GM21526 (cell line): ENCODE measurements around the gene RGL4.
A peak's percentile ranks its signal among the peaks of the same experiment; 100 is the strongest.

ENCODE experiments used
- ATAC-seq: cut with Tn5 transposase; IDR thresholded peaks from one replicate; pipeline ENCODE4 v1.9.1; 2021; ENCODE audit warnings: moderate library complexity; ENCODE audit not compliant: unreplicated experiment, low FRiP score

RGL4 gene

DNA sequence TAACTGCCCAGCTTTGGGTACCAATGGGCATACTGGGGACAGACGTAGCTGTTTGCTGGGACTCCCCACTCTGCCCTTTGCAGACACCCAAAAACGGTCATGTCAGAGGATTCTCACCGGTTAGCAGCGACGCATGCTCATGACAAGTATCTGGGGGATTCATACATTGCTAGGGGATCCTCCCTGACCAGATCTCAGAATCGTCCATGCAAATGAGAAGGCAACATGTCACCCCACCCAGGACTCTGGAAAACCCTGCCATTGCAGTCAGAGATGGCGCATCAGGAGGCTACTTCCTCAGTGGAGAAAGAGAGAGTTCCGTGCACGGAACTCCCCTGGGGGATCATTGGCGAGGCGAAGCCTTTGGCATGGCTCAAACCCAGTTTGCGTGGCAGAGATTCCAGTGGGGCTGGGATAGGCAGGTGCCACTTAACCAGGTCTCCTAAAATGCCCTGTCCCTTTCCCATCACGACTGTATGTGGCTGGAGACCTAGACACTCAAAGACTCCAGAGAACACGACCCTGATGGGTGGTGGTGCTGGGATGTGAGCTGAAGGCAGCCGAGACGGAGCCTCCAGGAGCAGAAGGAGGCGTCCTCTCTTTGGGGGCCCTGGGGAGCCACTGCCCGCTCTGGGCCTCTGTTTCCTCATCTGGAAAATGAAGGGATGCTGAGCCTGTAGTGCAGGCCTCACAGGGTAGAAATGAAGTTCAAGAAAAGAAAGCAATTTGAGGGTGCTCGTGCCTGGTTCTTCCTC, 4.9 kb downstream of the RGL4 start:
- ATAC-seq, result no peak

- ATAC-seq, result peak; percentile 73
These were observed 5.6 kb downstream of the RGL4 start for GRCh38 chr22:23696326-23696851.

DNA sequence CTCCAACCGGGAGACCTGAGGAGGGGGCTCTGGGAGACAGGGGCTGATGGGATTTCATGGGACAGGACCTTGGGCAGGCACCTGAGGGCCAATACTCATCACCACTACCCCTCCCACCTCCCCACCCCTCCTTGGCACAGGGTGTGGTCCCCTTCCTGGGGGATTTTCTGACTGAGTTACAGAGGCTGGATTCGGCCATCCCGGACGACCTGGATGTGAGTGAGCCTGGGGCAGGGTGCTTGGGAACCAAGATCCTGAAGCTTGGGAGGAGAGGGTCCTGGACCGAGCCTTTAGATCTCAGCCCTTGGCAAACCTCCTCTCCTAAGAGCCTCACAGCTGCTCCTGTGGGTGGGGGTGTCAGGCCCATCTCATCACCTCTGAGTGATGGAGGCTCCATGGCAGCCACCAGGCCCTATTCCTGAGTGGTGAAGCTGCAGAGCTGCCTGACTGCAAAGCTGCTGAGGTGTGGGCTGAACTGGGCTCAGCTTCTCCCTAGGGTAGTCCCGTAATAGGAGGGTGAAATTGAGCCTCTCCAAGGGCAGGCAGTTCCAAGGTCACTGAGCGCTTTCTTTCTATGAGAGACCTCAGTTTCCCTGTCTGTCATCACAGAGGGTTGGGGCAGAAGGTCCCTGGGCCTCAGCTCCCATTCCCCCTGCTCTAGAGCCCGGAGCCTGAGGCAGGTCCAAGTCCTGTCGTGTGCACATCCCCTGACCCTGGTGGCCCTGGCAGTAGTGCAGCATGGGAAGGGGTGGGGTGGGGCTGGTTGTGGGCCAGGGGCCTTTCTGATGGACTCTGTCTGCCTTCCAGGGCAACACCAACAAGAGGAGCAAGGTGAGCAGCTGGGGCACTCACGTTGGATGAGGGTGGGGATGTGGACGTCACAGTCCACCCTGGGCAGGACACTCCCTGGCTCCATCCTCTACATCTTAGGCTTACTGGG, 6.5 kb downstream of the RGL4 start:
- no peak for ATAC-seq

DNA sequence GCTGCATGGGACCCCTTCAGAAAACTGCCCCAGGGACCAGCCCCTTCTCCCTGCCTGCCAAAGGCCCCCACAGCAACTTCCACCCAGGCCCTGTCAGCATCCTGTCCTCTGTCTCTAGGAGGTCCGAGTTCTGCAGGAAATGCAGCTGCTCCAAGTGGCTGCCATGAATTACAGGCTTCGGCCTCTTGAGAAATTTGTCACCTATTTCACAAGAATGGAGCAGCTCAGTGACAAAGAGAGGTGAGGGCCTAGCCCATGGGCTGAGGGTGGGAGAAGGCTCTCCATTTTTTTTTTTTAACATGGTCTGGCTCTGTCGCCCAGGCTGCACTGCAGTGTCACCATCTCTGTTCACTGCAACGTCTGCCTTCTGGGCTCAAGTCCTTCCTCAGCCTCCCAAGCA, 7.3 kb downstream of the RGL4 start:
- ATAC-seq, result no peak

DNA sequence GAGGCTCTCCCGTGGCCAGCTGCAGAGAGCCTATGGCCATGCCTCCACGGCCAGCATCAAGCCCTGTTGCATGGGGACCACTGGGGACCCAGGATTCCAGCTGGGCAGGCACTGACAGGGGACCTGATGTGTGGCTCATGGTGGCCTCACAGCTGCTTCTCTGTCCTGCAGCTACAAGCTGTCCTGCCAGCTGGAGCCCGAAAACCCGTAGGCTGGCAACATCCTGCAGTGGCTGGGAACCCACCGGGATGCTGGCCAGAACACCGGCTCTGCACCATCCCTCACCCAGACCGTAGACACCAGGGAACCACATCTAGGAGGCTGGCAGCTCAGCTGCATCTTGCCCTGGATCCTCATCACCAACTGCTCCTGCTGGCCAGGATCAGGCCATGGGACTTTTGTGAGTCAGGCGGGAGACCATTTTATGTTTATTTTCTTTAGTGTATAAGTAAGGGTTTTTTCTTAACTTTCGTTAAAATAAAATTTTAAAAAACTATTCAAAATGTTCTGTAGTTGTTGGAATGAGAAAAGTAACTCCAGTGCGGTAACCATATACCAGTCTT, 7.9 kb downstream of the RGL4 start:
- no peak for ATAC-seq

DNA sequence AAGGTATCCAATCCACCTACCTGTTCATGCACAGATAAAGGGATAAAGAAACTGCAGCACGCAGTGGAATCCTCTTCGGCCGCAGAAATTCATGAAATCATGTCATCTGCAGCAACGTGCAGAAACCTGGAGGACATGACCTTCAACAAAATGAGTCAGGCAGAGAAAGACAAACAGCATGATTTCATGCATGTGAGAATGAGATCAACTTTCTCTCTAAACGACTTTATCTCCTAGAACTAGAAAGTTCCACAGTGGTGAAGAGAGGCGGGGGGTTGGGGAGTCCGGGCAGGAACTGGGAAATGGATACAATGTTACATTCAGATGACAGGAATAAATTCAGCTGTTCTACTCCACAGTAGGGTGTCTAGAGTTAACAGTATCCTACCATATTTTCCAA, 9.9 kb downstream of the RGL4 start:
- ATAC-seq, result no peak

DNA sequence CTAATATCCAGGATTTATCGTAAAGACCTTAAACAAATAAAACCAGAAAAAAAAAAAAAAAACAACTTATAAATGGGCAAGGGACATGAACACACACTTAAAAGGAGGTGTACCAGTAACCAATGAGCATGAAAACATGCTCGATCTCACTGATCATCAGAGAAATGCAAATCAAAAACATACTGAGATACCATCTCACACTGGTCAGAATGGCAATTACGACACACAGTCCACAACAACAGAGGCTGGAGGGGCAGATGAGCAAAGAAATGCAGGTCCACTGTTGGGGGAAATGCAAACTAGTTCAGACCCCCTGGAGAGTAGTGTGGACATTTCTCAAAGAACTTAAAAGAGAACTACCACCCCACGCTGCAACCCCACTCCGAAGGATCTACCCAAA, 13.2 kb downstream of the RGL4 start:
- ATAC-seq, result no peak

GRCh38 chr22:23704829-23705228, 14.0 kb downstream of the RGL4 start:
- ATAC-seq, result no peak

DNA sequence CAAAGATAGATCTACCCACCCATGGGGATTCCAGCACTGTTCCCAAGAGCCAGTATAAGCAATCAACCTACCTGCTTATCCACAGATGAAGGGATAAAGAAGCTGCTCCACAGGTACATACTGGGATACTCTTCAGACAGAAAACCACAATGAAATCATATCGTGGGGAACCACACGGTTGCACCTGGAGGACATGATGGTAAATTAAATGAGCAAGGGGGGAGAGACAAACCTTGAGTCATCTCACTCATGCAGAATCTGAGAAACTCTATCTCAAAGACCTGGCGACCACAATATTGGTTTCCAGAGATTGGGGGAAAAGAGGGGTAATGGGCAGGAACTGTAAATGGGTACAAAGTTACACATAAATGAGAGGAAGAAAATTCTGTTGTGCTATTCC, 14.5 kb downstream of the RGL4 start:
- no peak for ATAC-seq

DNA sequence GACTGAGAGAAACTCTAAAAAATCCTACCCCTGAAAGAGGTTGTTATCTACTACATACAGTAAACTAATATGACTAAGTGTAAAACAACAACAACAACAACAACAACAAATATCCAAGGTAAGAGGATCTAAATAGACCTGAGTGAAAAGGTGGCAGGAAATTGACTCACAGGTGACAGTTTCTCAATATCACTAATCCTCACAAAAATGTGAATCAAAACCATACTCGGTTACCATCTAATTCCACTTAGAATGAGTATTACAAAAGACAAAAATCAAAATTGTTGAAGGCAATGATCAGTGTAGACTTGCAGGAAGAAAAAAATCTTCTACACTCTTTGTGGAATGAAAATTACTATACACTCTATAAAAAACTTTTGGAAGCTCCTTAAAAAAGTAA, 17.5 kb downstream of the RGL4 start:
- ATAC-seq, result no peak

- no peak for ATAC-seq
These were observed 18.3 kb downstream of the RGL4 start for GRCh38 chr22:23709107-23709506.

DNA sequence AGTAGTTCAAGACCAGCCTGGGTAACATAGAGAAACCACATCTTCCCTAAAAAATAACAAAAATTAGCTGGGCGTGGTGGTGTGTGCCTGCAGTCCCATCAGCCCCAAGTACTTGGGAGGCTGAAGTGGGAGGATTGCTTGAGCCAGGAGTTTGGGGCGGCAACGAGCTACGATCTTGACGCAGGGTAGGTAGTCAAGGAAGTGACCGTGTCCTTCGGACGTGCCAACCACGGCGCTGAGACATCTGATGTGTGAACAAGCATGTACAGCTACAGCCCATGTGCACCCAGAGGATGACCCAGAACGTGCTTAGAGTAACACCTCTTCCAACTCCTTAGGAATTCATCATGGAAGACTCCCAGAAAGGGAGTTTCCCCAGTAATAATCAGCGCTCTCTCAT, 21.4 kb downstream of the RGL4 start:
- no peak for ATAC-seq

GRCh38 chr22:23713696-23714595, 23.1 kb downstream of the RGL4 start:
- ATAC-seq, result no peak

DNA sequence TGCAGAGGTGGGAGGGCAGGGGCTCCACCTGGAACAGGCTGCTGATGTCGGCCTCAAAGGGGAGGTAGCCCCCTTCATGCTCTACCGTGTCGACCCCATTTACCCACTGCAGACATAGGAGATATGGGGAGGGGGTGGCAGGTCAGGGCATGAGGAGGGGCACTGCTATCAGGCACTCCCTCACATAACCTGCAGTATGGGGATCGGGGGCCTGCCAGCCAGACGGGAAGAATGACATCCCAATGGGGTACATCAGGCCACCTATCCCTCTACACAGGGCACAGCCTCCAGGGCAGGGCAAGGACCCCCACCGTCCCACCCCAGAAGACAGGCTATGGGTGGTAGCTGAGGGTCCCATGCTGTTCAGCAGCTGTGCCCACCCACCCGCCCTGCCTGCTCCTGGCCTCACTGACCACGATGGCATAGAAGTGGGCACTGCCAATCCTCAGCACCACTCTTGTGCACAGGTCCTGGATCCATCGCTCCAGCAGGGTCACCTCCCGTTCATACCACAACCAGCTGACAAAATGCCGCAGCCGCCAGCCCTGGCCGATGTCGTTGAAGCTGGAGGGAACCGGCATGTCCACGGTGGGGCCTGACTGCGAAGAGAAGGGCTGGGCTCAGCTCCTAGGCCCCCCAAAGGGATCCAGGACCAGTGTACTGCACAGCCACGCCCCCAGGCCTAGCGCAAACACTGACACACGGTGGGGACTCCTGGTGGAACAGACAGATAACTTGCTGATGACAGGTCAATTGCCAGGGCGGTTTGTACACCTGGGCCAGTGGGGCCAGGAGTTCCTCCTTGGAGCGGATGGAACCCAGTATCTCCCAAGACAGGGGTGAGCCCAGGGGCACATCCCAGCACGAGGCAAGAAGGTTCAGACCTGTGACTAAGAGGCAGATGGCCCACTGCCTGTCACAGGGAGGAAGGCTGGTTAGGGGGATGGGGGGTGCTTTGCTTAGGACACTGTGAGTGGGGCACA, 24.1 kb downstream of the RGL4 start:
- no peak for ATAC-seq

GRCh38 chr22:23715806-23716375, 25.1 kb downstream of the RGL4 start:
- no peak for ATAC-seq

DNA sequence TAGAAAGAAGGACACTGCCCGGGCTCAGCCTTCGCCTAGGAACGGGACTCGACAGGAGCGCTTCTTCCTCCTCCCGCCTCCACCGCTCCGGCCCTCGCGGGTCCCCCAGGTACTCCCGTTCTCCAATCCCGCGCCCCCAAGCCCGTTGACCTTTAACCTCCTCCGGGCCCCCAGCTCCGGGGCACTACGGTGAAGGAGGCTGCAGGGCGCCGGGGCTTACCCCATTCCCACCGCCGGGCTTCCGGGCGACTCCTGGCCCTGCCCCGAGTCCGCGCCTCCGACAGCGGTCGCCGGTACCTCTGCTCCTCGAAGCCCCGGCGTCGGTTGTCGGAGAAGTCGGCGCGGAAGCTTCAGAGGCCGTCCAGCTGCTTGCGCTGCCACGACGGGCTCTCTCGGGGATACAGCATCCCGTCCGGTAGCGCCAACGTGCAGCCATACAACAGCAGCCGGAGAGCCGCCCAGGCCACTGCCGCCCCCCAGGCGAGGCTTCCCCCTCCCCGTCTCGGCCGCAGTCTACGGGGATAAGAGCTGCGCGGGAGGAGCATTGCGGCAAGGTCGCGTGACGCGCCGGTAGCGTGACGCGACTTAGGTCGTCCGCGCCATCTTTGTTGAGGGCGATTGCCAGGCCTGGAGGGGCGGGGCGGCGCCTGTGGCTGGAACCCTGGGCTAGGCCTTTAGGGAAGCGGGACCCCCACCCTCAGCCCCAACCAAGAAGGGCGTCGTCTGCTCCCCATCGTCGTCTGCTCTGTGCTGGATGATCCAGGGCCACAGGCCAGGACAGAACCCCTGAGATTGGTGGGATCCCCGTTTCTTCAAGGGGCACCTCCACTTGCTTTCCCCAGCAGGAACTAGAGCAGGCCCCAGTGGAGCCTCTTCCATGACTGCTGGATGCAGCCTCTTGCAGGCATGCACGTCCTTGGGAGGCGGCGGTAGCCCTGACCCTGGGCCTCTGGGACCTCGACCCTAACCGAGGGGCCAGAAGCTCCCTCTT, 26.3 kb downstream of the RGL4 start:
- peak; percentile 87 for ATAC-seq

DNA sequence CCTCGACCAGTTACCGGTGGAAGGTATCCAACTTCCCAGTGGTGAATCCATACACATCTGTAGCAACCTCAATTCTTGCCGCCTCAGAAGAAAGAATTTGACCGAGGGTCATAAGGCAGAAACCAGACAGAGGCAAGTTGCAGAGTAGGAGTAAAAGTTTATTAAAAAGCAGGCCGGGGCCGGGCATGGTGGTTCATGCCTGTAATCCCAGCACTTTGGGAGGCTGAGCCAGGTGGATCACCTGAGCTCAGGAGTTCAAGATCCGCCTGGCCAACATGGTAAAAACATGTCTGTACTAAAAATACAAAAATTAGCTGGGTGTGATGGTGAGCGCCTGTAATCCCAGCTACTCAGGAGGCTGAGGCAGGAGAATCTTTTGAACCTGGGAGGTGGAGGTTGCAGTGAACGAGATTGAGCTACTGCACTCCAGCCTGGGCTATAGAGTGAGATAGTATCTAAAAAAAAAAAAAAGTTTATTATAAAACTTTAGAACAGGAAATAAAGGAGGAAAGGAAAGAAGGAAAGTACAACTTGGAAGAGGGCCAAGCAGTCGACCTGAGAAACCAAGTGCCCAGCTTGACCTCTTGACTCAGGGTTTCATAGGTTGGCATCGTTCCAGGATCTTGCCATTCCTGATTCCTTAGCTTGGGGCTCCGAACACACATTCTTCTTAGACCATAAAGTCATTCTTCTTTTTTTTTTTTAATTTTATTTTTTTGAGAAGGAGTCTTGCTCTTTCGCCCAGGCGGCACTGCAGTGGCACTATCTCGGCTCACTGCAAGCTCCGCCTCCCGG, 27.8 kb downstream of the RGL4 start:
- no peak for ATAC-seq
